ENCODE data around the gene BAIAP3.

DNA sequence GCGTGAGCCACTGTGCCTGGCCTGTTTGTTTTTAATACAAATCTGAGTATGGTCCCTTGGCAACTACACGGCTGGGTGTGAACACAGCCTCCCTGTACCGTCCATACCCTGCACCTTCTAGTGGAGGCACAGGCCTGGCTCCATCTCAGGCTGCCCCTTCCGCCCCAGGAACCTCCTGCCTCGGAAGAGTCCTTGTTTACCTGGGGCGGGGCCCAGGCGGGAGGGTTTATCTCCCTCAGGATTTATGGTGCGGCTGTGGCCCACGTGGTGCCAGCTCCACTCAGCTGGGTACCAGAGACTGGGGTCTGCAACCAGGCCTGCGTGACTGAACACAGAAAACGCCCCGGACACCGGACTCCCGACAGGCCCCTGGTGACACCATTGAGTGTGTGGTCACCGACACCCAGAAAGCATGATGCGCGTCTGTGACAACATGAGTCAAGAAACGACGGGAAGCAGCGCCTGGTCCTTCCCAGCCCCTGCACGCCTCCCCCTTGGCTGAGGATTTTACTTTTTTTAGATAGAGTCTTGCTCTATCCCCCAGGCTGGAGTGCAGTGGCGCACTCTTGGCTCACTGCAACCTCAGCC lies 62.1 kb downstream of the BAIAP3 start:
- TF ChIP-seq RAD21 (conservative IDR thresholded peaks at IDR 0.05), result no peak
- no peak for TF ChIP-seq EZH2 (IDR thresholded peaks at IDR 0.05; ENCODE audit: borderline replicate concordance, insufficient read depth, low read length, poor library complexity, severe bottlenecking)
- no peak for TF ChIP-seq EP300 (conservative IDR thresholded peaks at IDR 0.05; ENCODE audit: poor library complexity, severe bottlenecking)
- no peak for TF ChIP-seq TAF1 (IDR thresholded peaks at IDR 0.05; ENCODE audit: low read depth)
- TF ChIP-seq, protein P1, sequence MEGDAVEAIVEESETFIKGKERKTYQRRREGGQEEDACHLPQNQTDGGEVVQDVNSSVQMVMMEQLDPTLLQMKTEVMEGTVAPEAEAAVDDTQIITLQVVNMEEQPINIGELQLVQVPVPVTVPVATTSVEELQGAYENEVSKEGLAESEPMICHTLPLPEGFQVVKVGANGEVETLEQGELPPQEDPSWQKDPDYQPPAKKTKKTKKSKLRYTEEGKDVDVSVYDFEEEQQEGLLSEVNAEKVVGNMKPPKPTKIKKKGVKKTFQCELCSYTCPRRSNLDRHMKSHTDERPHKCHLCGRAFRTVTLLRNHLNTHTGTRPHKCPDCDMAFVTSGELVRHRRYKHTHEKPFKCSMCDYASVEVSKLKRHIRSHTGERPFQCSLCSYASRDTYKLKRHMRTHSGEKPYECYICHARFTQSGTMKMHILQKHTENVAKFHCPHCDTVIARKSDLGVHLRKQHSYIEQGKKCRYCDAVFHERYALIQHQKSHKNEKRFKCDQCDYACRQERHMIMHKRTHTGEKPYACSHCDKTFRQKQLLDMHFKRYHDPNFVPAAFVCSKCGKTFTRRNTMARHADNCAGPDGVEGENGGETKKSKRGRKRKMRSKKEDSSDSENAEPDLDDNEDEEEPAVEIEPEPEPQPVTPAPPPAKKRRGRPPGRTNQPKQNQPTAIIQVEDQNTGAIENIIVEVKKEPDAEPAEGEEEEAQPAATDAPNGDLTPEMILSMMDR (IDR thresholded peaks at IDR 0.05; ENCODE audit: poor library complexity, severe bottlenecking), result no peak
- no peak for TF ChIP-seq POLR2AphosphoS5 (IDR thresholded peaks at IDR 0.05)

All from neural cell (in vitro differentiated cells).